ENCODE measurements around the gene SRGAP1.

The SRGAP1 gene

GRCh38 chr12:63937378-63938316, 93.1 kb downstream of the SRGAP1 start:
- no peak for DNase-seq (ENCODE audit: low spot score)

DNA sequence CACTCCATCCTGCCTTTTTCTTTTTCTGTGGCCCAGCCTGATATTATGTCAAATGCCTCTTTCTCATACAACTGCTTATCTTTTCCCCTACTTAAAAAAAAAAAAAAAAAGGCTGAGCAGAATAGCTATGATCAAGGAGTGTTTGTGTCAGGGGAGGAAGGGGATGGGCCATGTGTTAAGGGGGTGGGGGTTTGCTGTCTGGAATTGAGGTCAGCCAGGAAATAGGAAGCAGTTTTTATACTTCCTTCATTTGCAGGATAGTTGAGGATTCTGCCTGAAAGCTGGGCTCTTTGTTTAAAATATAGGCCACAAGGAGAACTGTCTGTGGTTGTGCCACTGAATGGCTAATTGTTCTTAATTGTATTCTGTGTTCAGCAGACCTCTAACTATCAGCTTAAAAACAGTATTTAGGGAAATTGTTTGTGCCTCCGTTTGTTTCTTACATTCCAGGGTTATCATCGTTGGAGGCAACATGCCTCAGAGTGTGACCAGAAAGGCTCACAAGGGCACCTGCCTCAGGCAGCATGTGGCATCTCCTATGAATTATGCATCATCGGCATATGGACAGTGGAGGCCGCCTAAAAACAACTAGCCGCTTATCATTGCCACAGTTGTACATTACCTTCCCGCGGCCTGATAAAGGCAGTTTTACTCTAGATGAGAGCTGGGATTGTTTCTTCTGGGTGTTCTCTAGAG, 96.0 kb downstream of the SRGAP1 start:
- peak; percentile 92 for DNase-seq (ENCODE audit: low spot score)

- DNase-seq (ENCODE audit: low spot score) = peak; percentile 66
These were observed 96.8 kb downstream of the SRGAP1 start for GRCh38 chr12:63941166-63941800.

DNA sequence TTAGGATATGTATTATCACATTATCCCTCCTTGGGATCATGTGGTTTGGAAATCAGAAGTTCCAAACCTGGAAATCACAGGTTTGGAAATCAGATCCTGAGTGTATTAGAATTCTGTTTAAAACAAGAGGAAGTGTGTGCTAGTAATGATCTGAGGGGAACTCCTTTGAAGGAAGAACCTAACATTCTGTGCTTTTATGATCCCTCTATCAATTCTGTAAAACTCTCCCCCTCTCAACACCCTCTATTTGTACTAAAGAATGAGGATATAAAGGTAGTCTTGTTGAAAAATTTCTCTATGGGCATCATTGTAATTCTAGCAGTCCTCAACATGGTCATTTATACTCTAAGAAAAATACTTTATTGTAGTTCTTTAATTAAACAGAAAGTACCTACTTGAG, 97.4 kb downstream of the SRGAP1 start:
- DNase-seq (ENCODE audit: low spot score) = peak; percentile 65

GRCh38 chr12:63942464-63943241, 98.2 kb downstream of the SRGAP1 start:
- DNase-seq (ENCODE audit: low spot score) = peak; percentile 64

DNA sequence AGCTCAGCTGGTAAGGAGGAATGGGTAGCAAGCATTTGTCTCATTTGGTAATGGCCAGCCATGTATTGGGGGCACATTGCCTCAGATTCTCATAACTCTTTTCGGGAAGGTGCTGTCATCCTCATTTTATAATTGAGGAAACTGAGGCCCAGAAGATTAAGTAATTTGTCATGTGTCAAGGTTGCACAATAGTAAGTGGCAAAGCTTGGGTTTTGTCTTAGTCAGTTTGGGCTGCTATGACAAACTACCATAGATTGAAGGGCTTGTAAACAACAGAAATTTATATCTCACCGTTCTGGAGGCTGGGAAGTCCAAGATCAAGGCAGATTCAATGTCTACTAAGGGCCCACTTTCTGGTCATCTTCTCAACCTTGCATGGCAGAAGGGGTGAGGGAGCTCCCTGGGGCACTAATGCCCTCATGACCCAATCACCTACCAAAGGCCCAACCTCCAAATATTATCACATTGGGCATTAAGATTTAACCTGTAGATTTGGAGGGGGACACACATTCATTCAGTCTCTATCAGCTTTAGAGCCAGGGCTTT, 99.6 kb downstream of the SRGAP1 start:
- no peak for DNase-seq (ENCODE audit: low spot score)

DNA sequence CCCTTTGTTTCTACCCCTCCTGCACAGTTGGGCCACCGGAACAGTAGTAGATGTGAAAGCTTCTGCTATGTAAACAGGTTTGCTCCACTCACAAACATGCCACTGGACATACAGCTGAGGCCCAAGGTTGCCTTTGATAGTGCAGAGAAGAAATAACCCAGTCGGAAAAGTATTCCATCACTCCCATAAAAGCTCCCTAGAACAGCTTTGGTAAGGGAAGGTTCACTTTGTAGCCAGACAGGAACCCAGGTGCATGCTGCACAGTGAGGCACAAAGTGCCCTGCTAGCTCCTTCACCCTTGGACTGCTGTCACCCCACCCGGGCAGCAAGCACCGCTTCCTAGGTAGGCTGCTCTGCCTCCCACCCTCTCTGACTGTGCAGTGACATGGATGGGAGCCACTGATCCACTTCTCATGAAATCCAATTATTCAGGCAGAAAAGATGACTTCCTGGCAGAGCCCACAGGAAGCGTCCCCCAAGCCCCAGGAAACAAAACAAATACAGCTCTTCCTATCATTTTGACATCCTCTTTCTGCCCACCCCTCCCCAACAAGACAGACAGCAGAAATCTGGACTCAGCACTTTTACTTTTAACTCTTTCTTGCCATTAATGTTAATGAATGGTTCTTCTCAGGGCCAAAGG, 100.2 kb downstream of the SRGAP1 start:
- DNase-seq (ENCODE audit: low spot score) = peak; percentile 62

DNA sequence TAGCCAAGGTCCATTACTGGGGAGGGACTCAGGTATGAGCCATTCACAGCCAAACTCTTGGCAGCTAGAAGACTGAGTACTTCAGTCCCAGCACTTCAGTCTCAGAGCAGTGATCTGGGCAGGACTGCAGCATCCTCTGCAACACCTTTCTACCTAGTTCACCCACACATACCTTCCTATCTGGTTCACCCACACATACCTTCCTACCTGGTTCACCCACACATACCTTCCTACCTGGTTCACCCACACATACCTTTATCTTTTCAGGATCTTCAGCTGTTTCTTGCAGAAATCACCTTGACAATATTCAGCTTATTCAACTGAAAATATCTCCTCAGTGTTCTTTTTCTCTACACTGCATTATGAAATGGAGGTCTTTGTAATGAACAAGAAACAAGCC, 101.3 kb downstream of the SRGAP1 start:
- DNase-seq (ENCODE audit: low spot score) = no peak

GRCh38 chr12:63948211-63948610, 103.7 kb downstream of the SRGAP1 start:
- no peak for DNase-seq (ENCODE audit: low spot score)

DNA sequence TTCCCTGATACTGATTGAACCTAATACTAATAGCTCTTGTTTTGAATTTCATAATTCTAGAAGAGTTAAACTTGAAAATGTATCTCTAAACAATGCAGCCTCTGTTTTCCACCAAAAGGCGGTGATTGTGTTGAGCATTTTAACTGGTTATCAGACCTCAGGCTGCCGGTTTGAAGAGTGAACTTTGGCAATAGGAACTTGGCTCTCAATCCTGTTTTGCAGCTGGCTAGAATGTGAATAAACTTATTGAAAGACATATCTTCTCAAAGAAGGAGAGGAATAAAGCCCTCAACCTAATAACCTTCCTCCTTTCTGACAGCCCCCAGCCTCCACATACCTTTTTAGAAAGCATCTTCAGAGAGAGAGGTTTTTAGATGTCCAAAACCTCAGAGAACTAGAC, 105.4 kb downstream of the SRGAP1 start:
- peak; percentile 92 for DNase-seq (ENCODE audit: low spot score)

DNA sequence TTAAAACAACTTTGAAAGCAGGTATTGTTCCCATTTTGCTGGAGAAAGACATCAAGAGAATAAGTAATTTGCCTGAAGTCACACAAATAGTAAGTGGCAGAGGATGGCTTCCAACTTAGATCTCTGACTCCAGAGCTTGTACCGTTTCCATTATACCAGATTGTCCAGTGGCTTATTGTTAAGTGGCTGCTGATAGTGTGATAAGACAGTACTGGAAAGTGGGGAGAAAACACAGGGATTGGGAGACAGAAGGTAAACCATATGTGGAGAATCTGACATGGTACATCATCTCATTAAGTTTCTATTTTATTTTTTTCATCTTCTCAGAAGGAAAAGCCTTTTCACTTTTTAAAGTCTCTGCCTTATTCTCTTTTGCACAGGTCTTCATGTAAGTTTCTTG, 108.5 kb downstream of the SRGAP1 start:
- DNase-seq (ENCODE audit: low spot score) = no peak

DNA sequence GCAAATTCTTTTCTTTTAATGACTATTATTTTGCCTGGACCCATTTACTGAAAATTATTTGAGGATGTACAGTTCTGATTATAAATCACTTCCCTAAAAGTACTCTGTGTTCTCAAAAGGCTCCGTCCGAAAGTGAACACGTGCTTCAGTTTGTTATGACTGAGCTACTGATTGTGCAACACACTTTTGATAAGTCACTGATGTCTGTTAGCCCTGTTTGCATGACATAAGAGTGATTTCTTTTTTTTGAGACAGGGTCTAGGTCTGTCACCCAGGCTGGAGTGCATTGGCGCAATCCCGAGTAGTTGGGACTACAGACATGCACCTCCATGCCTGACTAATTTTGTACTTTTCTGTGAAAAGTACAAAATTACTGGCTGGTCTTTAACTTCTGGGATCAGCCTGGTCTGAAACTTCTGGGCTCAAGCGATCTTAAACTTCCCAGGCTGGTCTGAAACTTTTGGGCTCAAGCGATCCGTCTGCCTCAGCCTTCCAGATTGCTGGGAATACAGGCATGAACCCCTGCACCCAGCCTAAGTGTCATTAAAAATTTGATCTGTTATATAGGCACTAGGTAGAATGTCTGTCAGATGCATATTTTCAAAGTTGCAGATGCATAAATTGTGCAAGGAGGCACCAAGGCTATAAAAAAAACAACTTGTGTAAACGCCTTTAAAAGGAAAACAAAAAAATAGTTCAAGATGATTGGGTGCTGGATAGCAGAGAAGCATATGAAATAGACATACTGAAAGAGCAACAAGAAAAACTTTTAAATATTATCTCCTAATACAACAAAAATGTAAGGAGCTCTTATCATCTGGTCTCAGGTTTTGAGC, 111.5 kb downstream of the SRGAP1 start:
- peak; percentile 85 for DNase-seq (ENCODE audit: low spot score)

GRCh38 chr12:63957496-63957895, 113.0 kb downstream of the SRGAP1 start:
- DNase-seq (ENCODE audit: low spot score) = no peak

DNA sequence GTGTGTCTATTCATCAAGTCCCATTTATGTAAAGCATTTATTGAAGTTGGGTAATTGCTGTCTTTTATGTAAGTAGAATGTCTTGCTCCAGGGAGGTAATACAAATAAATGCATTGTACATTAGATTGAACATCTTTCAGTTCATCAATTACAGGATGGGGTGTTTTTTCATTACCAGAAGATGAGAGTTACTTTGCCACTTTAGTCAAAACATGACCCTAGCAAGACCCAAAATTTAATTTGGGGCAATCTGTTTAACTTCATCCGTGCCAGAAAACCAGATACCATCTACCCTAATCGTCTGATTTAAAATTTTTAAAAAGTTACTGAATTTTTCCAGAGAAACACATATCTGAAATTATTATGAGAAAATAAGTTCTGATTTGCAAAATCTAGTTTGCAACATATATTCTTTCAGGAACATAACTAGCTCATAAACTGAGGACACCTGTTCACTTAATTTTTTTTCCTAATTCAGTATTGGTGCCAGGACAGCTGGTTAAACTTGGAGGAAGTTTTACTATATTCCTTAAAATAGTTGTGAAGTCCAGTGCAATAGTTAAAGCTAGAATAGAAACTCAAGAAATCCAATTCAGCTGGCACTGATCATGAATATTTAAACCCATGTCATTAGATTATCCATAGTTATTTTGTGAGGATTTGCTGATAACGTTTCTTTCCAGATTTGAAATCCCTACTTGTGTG, 114.5 kb downstream of the SRGAP1 start:
- DNase-seq (ENCODE audit: low spot score) = no peak

DNA sequence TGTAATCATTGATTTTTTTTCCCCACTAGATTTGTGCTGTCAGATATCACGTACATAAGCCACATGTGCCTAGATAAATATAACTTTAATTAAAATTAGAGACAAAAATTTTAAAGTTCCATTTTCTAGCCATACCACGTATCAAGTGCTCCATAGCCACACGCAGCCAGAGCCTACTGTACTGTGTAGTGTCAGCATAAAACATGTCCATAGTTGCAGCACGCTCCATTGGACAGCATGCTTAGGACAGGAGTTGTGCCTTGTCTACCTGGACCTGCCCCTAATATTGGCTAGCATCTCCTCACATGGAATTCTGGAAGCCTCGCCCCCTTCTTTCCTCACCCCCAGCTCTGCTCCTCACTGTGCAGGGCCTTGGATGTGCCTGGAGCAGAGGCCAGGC, 116.5 kb downstream of the SRGAP1 start:
- no peak for DNase-seq (ENCODE audit: low spot score)

DNA sequence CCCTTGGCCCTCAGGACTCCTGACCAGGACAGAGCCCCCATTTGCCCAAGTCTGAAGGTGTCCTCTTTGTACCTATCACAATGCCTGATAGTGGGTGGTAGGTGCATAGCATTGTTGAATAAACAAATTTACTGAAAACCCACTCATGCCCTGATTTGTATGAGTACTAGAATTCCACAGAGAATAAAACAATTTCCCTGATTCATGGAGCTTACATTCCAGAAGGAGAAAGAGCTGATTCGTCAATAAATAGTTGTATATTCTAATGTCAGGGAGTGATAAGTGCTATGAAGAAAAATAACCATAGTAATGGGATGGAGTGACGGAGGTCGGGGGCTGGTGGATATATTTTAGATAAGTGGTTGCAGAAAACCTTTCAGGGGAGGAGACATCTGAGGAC, 117.0 kb downstream of the SRGAP1 start:
- no peak for DNase-seq (ENCODE audit: low spot score)

DNA sequence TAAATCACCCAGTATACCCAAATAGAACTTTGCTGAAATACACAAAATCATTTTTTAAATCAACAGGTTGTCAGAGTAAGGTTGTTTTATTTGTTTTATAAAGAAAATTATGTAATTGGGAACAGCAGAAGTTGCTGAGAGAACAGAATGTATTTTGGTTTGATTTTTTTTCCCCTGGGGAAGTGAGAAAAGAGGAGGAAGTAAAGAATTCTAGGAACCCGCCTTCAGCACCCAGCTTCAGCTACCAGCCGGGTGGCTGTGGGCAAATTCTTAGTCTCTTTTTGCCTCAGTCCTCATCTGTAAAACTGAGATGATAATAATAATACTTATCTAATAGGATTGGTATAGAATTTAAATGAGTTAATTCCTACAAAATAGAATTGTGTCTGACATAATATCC, 119.4 kb downstream of the SRGAP1 start:
- peak; percentile 64 for DNase-seq (ENCODE audit: low spot score)

- DNase-seq (ENCODE audit: low spot score) = no peak
These were observed 119.8 kb downstream of the SRGAP1 start for GRCh38 chr12:63964301-63964700.

GRCh38 chr12:63965936-63966605, 121.6 kb downstream of the SRGAP1 start:
- no peak for DNase-seq (ENCODE audit: low spot score)
